Posterior cingulate gyrus (tissue), 11 donors: ENCODE measurements around the gene CTNND1.
A peak's percentile ranks its signal among the peaks of the same experiment; 100 is the strongest.
"Not testable (repeated sequence)": the region's sequence is repeated elsewhere in the genome, so short reads cannot be mapped to it uniquely, and the experiment has no call there.

Source experiments
- DNase-seq, 10 donors: peaks; one replicate each; pipeline versions ENCODE4 v3.0.0 to v3.0.0-alpha.2; 2020 to 2021; ENCODE audit warnings: mixed read lengths in 3 of 10
- intact Hi-C: fragments of 100-400 bp; cut with DNase I; formaldehyde crosslinking; loops from one replicate; pipeline ENCODE4 v1.15.1; 2023

CTNND1 gene, protein sequence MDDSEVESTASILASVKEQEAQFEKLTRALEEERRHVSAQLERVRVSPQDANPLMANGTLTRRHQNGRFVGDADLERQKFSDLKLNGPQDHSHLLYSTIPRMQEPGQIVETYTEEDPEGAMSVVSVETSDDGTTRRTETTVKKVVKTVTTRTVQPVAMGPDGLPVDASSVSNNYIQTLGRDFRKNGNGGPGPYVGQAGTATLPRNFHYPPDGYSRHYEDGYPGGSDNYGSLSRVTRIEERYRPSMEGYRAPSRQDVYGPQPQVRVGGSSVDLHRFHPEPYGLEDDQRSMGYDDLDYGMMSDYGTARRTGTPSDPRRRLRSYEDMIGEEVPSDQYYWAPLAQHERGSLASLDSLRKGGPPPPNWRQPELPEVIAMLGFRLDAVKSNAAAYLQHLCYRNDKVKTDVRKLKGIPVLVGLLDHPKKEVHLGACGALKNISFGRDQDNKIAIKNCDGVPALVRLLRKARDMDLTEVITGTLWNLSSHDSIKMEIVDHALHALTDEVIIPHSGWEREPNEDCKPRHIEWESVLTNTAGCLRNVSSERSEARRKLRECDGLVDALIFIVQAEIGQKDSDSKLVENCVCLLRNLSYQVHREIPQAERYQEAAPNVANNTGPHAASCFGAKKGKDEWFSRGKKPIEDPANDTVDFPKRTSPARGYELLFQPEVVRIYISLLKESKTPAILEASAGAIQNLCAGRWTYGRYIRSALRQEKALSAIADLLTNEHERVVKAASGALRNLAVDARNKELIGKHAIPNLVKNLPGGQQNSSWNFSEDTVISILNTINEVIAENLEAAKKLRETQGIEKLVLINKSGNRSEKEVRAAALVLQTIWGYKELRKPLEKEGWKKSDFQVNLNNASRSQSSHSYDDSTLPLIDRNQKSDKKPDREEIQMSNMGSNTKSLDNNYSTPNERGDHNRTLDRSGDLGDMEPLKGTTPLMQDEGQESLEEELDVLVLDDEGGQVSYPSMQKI

DNA sequence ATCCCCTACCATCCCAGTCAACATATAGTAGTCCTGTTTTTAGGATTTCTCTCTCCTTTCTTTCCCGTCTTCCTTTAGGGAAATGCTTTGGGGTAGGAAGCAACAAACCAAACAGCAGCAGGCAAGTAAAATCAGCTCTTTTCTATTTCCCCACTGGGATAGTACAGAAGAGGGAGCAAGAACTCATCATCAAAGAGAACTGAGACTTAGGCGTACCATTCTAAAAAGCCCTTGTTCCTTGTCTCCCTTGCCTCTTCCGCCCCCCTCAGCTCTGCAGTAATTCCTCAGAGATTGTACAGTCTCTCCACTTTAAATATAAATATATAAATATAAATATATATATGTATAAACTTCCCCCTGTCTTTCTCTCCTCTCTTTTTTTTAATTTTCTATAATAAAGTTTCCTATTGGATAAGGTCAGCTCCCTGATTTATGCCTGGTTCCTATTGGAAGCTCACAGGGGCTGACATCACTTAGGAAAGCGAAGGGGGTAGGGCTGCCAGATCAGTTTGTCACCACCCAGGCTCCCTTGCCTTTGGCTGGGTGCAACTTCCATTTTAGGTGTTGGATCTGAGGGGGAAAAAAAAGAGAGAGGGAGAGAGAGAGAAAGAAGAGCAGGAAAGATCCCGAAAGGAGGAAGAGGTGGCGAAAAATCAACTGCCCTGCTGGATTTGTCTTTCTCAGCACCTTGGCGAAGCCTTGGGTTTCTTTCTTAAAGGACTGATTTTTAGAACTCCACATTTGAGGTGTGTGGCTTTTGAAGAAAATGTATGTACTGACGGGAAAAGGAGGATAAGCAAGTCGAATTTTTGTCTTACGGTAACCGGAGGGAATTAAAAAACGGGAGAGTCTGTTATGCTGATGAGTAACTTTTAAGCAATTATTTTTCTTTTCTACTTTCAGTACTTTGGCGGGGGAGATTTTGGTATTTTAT is at the start of gene CTNND1:
Gene CTNND1 (plus strand): TSS at position 502 of the 934 bp plus-strand sequence. CDS start 29,677 bp downstream, outside the sequence.
- peak; percentile 62 to 96 (median 77) for DNase-seq
- intact Hi-C loops = loop anchor here (5.0 kb wide), 1 partner anchor 49 kb away; the partner anchor contains the start of genes MED19 and TMX2

DNA sequence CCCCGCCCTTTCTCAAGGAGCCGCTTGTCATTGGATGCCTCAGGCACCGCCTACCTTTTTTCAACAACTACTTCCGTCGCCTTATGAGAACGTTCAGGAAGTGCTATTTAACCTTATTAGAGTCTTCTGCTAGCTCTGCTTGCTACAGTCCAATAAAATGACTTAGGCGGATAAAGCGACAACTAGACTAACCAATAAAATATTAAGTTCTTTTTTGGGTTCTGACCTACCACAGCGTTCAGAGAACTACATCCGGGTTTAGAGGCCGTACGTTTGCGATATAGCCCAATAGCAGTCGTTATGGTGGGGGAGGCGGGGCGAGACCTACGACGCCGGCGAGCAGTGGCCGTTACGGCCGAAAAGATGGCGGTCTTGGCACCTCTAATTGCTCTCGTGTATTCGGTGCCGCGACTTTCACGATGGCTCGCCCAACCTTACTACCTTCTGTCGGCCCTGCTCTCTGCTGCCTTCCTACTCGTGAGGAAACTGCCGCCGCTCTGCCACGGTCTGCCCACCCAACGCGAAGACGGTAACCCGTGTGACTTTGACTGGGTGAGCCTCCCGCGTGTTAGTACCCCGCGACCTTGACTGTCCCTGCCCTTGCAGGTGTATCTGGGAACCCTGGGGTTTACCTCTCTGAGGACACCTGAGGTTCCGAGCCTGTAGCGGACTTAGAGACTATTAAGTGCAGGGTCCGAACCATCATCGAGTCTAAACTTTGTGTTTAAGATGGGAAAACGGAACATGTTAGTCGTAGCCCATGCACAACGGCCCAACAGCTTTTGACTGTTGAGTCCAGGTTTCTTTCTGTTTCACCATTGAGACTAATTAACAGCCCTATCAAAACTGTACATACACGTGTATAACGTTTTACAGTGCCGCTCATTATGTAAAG is 49.1 kb upstream of the CTNND1 start, which contains the start of gene TMX2:
Gene TMX2 (plus strand): TSS at position 338 of the 895 bp plus-strand sequence. CDS start 26 bp downstream, at position 364.
- DNase-seq = peak; percentile 88 to 99 (median 91)
- intact Hi-C loops = loop anchor here (2.0 to 5.0 kb wide), 3 partner anchors 28 to 50 kb away; partner anchors contain the start of genes CTNND1 and SELENOH

DNA sequence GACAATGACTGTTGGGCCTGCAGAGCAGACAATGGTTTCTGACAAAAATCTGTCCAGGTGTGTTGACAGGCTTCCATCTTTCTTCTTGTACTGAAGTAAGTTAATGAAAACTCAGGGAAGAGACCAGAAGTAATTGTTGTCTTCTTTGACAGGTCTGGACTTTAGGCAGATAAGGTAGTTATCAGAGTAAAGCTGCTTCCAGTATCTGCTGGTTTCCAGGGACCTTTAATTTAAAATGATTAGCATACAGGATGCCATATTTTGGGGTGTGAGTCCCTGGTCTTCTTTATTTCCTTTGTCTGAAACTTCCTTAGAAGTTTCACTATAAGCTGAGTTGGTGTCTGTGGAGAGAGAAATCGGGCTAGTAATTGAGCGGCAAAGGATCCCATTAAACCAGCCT is 47.8 kb upstream of the CTNND1 start:
- DNase-seq = no peak
- intact Hi-C loops = loop anchor here (2.0 to 5.0 kb wide), 3 partner anchors 27 to 48 kb away; partner anchors contain the start of genes CTNND1 and SELENOH

DNA sequence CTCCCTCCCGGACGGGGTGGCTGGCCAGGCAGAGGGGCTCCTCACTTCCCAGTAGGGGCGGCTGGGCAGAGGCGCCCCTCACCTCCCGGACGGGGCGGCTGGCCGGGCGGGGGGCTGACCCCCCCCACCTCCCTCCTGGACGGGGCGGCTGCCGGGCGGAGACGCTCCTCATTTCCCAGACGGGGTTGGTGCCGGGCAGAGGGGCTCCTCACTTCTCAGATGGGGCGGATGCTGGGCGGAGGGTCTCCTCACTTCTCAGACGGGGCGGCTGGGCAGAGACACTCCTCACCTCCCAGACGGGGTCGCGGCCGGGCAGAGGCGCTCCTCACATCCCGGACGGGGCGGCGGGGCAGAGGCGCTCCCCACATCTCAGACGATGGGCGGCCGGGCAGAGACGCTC is 44.9 kb upstream of the CTNND1 start:
- DNase-seq, intact Hi-C loops: not testable (repeated sequence)

DNA sequence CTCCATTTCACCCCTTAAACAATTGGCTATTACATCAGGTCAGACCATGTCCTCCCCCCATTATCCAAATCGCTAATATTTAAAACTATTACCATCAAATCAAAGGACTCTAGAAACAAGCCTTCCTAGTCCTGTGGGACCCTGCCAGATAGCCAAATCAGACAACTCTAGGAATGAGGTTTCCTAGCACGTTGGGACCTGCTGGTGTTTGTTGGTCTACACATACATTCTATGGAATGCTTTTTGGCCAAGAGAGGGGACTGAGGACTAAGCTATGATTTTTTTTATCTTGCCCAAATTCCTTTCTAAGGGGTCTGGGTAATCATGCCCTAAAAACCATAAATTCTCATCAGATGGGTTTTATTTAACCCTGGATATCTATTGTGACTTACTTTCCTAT is 34.4 kb upstream of the CTNND1 start:
- intact Hi-C loops = no loop called here
- DNase-seq = no peak

DNA sequence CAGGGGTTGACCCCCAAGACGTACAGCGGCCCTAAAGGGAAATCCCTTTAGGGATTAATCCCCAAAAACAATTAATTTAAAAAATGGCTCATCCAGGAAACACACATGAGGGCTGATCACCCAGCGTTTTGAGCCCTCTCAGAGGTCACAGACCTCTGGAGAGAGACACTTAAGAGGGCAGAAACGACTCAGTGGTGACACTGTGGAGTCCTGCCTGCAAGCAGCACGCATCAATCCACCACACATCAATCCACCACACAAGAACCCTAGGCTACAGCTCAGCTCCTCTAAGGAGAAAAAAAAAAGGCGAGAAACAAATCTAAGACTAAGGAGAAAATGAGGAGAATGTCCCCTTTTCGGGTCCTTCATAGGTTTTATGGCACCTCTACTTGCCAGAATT is 32.8 kb upstream of the CTNND1 start:
- DNase-seq = no peak
- intact Hi-C loops = no loop called here

DNA sequence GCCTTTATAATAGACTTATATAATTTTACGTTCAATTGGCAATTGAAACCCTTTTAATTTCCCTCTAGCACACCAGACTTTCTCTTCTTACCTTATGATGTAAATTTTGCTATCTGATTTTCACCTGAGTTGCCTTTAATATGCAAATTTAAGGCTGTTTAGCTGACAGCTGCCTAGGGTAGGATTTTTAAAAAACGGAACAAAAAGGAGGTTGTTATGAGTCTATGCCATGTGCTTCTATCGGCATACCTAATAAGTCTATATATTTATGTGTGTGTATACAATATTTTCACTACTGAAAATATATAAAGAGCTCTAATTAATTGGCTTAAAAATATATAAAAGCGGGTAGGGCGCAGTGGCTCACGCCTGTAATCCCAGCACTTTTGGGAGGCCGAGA is 32.1 kb upstream of the CTNND1 start:
- intact Hi-C loops = no loop called here
- DNase-seq = no peak

DNA sequence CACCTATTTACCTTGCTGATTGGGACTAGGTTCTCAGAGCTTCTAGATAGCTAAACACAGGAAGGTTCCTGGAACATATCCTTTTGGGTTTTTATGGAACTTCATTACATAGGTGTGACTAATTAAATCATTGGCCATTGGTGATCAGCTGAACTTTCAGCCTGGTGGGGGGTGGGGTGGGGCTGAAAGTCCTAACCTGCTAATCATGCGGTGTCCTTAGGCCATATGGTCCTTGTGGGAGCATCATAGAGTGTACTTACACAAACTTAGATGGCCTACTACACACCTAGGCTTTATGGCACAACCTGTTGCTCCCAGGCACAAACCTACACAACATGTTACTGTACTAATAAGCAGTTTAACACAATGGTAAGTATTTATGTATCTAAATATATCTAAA is 28.9 kb upstream of the CTNND1 start:
- DNase-seq = no peak
- intact Hi-C loops = no loop called here

DNA sequence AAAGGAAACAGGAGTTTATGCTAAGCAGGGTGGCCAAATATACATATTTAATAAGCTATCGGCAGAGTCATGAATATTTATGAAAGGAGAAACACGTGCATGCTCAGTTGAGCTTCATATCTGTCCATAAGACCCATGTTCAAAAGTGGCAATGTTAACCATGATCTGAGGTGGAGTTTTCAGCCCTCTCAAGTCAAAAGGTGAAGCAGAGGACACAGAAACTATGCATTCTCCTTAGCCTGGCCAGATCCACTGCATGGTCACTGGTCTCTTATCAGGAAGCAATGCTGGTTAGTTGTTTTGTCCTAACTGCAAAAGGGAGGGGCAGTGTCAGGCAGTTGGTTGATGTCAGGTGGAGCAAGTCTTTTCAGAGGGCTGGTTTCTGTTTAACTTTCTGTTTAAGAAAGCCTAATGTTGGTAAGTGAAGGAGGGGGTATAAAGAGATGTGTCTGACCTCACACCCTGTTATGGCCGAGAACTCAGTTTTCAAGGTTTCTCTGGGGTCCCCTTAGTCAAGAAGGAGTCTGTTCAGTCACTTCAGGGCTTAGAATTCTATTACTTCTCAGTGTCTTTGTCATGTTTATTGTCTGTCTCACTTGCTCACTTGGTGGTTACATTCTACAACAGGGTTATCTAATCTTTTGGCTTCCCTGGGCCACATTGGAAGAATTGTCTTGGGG is 25.8 kb upstream of the CTNND1 start:
- intact Hi-C loops = no loop called here
- DNase-seq = no peak

DNA sequence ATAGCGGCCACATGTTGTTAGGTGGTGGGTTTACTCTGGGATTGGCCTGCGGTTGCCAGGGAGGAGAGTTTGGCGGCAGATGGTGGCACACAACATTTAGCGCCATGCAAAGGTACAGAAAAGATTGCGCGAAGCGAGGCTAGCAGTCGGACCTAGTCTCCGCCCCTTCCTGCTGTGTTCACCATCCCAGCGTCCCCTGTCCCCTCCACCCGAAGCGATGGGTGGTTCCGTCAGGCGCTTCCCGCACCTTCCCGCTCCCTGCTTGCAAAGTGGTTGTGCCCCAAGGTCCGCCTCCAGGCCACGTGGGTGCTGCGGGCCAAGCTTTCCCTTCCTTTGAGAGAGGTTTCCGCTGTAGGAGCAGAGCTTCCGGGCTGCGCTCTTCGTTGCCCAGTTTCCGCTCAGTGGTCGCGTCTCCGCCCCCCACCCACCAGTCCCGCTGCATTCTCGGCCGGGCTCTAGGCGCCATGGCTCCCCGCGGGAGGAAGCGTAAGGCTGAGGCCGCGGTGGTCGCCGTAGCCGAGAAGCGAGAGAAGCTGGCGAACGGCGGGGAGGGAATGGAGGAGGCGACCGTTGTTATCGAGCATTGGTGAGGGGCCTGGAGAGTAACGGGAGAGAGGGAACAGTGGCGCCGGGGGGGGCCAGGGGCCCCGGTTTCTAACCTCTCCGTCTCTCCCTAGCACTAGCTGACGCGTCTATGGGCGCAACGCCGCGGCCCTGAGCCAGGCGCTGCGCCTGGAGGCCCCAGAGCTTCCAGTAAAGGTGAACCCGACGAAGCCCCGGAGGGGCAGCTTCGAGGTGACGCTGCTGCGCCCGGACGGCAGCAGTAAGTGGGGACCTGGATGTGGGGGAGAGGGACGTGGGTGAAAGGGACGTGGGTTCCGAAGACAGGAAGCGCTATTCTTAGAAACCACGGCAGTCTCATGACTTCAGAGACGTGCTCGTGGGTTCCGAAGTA is 20.2 kb upstream of the CTNND1 start, which contains the start of gene SELENOH:
Gene SELENOH (plus strand): TSS at position 360 of the 955 bp plus-strand sequence. CDS start 105 bp downstream, at position 465.
- intact Hi-C loops = loop anchor here (2.0 kb wide), 1 partner anchor 29 kb away; the partner anchor contains the start of genes MED19 and TMX2
- DNase-seq = peak; percentile 89 to 100 (median 97)

DNA sequence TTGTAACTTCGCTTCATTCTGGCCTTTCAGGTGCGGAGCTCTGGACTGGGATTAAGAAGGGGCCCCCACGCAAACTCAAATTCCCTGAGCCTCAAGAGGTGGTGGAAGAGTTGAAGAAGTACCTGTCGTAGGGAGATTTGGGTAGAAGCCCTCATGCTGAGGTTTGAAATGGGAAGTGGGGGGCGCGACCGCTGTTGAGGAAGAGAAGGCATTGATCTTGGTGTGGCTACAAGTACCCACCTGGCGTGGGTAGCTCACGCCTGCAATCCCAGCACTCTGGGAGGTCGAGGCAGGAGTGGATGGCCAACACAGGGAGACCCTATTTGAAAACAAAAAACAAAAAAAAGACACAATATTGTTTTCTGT is 19.5 kb upstream of the CTNND1 start:
- intact Hi-C loops = no loop called here
- no peak for DNase-seq

DNA sequence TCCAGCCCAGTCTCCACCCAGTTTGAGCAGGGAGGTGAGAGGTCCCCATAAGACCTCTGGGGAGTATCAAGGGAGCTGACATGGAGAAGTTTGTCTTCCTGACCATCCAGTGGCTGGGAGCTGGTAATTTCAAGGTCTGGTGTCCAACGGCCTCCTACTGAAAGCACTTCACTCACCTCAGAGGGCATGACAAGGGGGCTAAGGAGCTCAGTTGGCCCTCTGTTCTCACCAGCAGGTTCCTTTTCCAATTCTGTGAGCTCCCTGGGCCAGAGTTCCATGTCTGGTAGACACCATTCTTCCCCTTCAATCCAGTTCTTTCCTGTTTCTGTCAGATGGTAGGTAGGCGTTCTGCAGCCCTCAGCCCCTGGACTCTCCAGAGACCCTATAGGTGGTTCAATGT is 17.2 kb upstream of the CTNND1 start:
- DNase-seq = no peak
- intact Hi-C loops = no loop called here

DNA sequence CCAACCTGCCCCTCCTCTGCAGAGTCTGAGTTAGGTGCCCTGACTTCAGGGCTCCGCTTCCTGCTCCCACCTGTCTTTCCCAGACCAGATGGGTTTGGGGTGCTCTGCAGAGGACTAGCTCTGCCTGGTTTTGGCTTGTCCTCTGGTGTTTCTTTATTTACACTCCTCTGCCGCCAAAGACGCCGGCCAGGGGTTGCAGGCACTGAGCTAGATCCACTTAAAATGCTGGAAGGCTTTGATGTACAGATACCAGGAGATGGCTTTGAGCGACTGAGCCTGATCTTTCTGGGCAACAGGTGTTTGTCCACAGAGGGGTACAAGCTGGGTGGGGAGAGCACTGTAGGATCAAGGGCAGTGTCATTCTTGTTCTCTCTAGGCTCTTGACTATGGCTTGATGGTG is 16.4 kb upstream of the CTNND1 start:
- intact Hi-C loops = no loop called here
- no peak for DNase-seq

DNA sequence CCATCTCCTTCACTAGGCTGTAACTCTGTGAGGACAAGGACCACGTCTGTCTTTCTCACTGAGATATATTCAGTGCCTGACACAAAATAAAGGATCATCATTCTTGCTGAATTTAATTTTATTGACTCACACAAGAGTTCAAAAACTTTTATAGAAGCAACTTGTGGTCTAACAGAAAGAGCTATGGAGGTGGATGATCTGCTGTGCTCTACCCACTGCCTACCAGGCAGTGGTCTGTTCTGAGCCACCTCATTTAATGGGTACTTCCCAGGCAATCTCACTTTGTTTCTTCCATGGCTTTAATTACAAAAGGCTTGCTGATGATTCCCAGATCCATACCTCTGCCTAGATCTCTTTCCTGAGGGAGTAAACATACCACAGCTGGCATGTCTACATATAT is 14.7 kb upstream of the CTNND1 start:
- intact Hi-C loops = no loop called here

DNA sequence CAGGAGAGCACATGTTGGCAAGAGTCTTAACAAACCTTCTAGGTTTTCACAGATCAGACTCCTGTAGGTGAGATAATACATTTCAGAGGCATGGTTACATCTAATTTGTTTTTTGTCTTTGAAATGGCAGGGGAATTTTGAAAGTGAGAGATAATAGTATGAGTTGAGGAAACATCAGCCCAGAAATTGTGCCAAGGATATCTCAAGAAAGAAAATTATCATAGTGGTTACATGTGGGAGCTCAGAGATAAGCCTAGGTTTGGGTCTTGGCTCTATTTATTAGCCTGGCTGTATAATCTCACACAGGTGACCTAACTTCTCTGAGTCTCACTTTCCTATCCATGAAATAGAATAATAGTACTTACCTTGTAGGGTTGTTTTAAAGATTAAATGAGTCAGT is 10.4 kb upstream of the CTNND1 start:
- intact Hi-C loops = loop anchor here (5.0 to 10.0 kb wide), 2 partner anchors 51 to 764 kb away; no protein-coding TSS in a partner anchor
- DNase-seq = no peak

More for the DNA sequence above, 14.7 kb upstream of the CTNND1 start:
- DNase-seq = no peak

DNA sequence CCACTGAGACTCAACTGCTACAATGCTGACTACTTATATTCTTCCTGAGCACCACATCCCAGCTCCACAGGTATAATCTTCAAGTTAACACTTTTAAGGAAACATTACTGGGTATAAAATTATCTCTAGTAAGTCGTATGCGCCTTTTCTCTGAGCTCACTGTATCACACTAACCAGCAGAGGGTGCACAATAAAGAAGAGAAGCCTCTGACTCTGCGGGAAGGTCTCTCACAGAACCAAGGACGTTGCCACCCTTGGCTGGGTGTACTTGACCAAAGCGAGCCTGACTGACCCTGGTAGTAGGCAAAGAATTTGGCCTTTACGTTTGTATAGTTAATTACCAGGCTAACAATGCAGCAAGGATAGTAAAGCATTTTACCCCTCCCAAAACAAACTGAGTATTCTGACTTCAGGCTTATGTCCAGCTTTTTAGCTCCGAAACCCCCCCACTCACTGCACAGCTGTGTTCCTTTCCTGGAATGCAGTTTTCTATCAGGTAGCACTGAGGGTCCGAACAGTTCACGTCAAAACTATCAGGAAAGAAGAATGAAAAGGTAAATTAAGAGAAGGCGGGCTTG is 9.8 kb upstream of the CTNND1 start, which contains the start of gene BTBD18:
Gene BTBD18 (minus strand): TSS at position 144 of the 578 bp plus-strand sequence. CDS start 631 bp downstream, outside the sequence.
- intact Hi-C loops = loop anchor here (5.0 to 10.0 kb wide), 2 partner anchors 51 to 763 kb away; no protein-coding TSS in a partner anchor
- DNase-seq = no peak
